RWPE1 (cell line): ENCODE measurements around the gene MYBPC1.
"Not testable (repeated sequence)": the region's sequence is repeated elsewhere in the genome, so short reads cannot be mapped to it uniquely, and the experiment has no call there.

Experiments
- CTCF ChIA-PET: fragments of 350-600 bp; sonication (Branson Sonifier 250); formaldehyde crosslinking; extraction: SDS; loops from one replicate; lab custom pipeline; 2021; lab: Yijun Ruan, JAX
- POLR2A ChIA-PET: fragments of 400-600 bp; formaldehyde crosslinking; extraction: SDS; loops from one replicate; lab custom pipeline; 2020; ENCODE audit warnings: antibody characterized with exemption; ENCODE audit not compliant: low non-redundant PET; lab: Yijun Ruan, JAX
- DNase-seq: peaks from one replicate; pipeline ENCODE4 v3.0.0; 2012; ENCODE audit warnings: low spot score
- H3K27ac ChIP-seq: fragments of 450-650 bp; 2 replicates; pipeline ENCODE4 v1.5.1; 2017
- TF ChIP-seq, protein P1 (sequence below): fragments of 450-650 bp; conservative IDR thresholded peaks from 2 replicates; pipeline ENCODE4 v1.5.1; 2017; ENCODE audit warnings: low read depth, mild to moderate bottlenecking

The MYBPC1 gene

DNA sequence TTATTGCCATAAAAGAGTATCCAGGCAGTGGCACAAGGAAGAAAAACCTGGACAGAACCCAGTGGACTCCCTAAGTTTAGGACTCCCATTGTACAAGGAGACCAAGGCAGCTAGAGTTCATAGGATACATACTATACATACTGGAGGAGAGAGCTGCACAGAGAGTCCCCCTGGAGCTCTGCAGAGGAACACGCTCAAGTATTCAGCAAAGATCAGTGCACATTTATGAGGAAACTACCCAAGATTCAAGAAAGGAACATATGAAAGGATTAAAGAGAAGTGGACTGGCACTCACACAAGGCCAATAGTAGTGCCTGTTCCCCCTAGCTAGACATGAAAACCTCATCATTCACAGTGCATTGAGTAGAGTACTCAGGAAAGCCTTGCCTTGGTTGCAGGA lies 59.7 kb downstream of the MYBPC1 start:
- POLR2A ChIA-PET: no interaction called here
- no peak overlapping the region for H3K27ac ChIP-seq
- CTCF ChIA-PET: no interaction called here

DNA sequence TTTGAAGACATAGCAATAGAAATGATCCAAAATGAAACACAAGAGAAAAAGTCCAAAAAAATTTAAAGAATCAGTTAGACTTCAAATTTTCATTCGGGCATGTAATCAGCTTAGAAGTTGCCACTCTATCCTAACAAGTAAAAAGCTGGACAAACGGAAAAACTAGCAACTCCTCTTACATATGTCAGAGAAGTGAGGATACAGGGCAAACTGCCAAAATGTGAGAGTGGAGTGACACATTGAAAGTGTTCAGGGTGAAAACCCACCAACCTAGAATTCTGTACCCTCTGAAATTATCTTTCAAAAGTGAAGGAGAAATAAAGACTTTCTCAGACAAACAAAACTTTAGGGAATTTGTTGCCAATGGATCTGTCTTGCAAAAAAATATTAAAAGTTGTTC lies 60.6 kb downstream of the MYBPC1 start:
- TF ChIP-seq, protein P1, sequence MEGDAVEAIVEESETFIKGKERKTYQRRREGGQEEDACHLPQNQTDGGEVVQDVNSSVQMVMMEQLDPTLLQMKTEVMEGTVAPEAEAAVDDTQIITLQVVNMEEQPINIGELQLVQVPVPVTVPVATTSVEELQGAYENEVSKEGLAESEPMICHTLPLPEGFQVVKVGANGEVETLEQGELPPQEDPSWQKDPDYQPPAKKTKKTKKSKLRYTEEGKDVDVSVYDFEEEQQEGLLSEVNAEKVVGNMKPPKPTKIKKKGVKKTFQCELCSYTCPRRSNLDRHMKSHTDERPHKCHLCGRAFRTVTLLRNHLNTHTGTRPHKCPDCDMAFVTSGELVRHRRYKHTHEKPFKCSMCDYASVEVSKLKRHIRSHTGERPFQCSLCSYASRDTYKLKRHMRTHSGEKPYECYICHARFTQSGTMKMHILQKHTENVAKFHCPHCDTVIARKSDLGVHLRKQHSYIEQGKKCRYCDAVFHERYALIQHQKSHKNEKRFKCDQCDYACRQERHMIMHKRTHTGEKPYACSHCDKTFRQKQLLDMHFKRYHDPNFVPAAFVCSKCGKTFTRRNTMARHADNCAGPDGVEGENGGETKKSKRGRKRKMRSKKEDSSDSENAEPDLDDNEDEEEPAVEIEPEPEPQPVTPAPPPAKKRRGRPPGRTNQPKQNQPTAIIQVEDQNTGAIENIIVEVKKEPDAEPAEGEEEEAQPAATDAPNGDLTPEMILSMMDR: no peak
- no peak for DNase-seq
- ChIA-PET POLR2A (no interaction called here), CTCF (interaction anchor here (0.7 kb wide), 1 partner anchor 137 kb away, joined by 3 read pairs; no protein-coding TSS in a partner anchor)
- H3K27ac ChIP-seq: no peak overlapping the region

More for the DNA sequence above, 59.7 kb downstream of the MYBPC1 start:
- TF ChIP-seq, protein P1: no peak
- DNase-seq: no peak

DNA sequence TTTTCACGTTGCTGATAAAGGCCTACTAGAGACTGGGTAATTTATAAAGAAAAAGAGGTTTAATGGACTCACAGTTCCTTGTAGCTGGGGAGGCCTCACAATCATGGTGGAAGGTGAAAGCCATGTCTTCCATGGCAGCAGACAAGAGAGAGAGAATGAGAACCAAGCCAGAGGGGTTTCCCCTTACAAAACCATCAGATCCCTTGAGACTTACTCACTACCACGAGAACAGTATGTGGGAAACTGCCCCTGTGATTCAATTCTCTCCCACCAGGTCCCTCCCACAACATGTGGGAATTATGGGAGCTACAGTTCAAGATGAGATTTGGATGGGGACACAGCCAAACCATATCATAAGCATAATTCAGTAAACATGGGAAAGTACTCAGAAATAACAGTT lies 65.9 kb downstream of the MYBPC1 start:
- DNase-seq, CTCF ChIA-PET, H3K27ac ChIP-seq, POLR2A ChIA-PET: not testable (repeated sequence)

DNA sequence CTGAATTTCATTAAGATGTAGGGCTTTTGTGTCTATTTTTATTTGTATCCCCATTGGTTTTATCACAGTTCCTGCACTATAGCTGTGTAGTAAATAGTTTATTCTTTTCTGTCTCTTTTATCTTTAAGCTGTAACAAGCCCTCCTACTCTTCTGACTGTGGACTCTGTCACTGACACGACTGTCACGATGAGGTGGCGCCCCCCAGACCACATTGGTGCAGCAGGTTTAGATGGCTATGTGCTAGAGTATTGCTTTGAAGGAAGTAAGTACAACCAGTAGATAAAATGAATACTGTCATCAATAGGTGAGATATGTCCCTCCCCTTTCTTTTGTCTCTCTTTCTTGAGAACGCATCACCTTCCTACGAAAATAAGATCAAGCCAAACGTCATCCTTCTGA lies 68.5 kb downstream of the MYBPC1 start:
- H3K27ac ChIP-seq: no peak overlapping the region
- CTCF ChIA-PET: no interaction called here
- POLR2A ChIA-PET: no interaction called here
- DNase-seq: no peak
- TF ChIP-seq, protein P1: no peak

DNA sequence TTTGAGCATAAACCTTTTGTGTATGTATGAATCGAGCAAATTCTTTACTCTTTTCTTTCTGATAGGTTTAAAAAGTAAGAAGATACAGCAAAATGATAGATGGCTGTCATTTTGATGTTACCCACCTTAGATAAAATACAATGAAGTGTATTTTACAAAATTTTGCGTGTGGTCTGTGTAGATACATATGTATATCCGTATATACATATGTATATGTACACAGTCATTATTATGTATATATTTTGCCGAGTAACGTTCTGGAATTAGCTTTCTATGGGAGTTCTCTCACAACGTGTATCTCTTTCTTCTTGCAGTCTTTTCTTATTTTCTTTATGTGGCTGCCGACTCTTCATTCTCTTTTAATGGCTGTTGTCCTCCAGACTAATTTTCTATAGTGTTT lies 70.2 kb downstream of the MYBPC1 start:
- H3K27ac ChIP-seq: no peak overlapping the region
- DNase-seq: no peak
- ChIA-PET POLR2A (no interaction called here), CTCF (no interaction called here)
- TF ChIP-seq, protein P1: no peak

DNA sequence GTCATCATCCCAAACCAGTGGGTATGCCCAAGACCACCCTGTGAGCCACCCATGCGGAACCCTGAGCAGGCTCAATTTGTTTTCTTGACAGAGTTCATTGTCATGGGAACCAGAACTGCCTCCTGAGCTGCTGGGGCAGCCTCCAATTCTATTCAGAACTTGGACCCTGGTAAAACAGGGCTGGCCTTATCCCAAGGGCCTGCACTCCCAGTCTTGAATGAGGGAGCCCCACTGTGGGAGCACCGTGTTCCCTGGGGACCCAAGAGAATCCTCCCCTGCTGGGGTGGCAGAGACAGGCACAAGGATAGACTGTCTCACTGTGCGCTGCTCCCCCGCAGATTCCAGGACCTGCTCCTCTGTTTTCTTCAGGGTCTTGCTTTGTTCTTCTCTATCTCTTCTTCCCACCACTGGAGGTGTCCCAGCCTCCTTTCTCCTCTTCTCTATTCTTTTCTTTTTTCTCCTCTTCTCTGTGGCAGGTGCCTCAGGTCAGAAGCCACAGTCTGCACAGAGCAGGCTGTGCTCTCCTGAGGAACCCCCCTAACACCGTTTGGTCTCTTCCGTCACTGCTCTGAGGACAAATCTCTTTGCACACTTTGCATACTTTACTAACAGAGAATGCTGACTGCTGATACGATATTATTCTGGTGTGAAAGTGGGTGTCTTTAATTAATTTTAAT lies 71.4 kb downstream of the MYBPC1 start:
- CTCF ChIA-PET: interaction anchor here (0.6 kb wide), 2 partner anchors 33 to 1262 kb away, joined by 3 read pairs; no protein-coding TSS in a partner anchor
- POLR2A ChIA-PET: no interaction called here
- TF ChIP-seq, protein P1: no peak

DNA sequence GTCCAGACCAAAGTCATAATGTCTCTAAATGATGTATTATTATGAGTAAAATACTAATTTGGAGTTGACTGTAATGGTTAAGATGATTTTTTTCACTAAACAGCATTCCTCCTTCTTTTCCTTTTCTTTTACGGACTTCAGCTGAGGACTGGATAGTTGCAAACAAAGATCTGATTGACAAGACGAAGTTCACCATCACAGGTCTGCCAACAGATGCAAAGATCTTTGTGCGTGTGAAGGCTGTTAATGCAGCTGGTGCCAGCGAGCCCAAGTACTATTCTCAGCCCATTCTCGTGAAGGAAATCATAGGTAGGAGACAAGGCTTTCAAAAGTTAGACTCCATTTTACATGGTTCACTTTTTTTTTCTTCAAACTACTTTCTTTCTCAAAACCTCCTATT lies 72.8 kb downstream of the MYBPC1 start:
- POLR2A ChIA-PET: no interaction called here

More for the DNA sequence above, 71.4 kb downstream of the MYBPC1 start:
- H3K27ac ChIP-seq: no peak overlapping the region
- DNase-seq: no peak

More for the DNA sequence above, 72.8 kb downstream of the MYBPC1 start:
- no peak for DNase-seq
- CTCF ChIA-PET: no interaction called here
- H3K27ac ChIP-seq: no peak overlapping the region
- TF ChIP-seq, protein P1: no peak
